ENCODE data around the gene MAPKAPK2.

DNA sequence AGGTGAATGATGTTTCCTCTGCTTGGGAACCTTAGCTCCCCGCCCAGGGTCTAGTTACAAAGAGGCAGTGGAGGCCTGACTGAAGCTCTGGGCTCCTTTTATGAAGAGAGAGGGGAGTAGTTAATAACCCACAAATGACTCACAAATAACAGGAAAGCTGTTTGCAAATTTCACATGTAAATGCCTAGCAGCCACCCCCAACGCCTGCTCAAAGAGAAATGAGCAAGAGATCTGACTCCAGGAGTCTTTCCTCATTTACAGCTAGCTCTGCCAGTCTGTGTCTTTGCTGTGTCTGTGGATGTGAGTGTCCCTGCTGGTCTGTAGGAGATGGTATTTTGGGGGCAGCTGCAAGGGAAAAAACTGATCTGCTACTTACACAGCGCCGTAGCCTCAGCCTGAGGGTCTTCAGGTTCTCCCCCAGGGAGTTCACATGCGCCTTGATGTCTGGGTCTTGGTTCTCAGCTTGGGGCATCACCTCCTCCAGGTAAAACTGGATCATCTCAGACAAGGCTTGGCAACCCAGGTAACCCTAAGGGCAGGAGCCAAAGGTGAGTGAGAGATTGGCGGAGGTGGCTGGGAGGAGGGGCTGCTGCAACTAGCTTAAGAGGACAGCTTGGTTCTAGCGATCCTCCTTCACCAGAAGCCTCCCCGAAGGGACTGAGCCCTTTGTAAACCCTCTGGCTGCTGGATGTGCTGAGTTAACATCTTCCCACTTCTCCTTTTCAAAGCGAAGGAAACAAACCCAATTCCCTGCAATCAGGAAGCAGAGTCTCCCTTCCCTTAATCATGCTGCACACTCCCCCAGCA is 86.0 kb downstream of the MAPKAPK2 start, which contains the start of gene IL19:
- TF ChIP-seq POLR2A (IDR thresholded peaks at IDR 0.05; ENCODE audit: low read length) (no peak), GATA1 (IDR thresholded peaks at IDR 0.05; ENCODE audit: low read depth, low read length) (no peak)
